ENCODE data around the gene SNRPB.
A peak's percentile ranks its signal among the peaks of the same experiment; 100 is the strongest.

Gene SNRPB

DNA sequence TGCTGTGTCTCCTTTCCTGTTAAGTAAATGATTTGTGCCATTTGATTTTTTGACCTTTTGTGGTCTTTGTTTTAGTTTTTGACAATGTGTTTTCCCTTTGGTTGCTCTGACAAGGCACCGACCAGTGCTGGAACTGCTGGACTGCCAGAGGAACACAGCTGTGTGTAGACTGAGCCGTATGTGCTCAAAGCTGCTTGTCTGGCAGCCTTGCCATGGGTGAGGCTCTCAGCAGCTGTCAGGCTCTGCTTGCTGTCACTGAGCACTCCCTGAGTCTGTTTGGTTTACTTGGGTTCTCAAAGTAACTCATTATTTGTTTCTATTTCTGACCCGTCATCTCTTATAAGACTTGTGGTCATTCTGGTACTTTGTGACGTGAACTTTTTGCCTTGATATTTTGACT lies 15.1 kb upstream of the SNRPB start:
- Mint-ChIP-seq H3K27ac (no peak overlapping the region), H3K36me3 (peaks cover 82% of the 10 kb centered on the region), H3K4me3 (no peak overlapping the region), H3K4me1 (no peaks in the 10 kb centered on the region), H3K9me3 (peaks cover 3% of the 10 kb centered on the region)
- ATAC-seq (no peak), DNase-seq (ENCODE audit: low spot score in 2 of 2) (no peak)

DNA sequence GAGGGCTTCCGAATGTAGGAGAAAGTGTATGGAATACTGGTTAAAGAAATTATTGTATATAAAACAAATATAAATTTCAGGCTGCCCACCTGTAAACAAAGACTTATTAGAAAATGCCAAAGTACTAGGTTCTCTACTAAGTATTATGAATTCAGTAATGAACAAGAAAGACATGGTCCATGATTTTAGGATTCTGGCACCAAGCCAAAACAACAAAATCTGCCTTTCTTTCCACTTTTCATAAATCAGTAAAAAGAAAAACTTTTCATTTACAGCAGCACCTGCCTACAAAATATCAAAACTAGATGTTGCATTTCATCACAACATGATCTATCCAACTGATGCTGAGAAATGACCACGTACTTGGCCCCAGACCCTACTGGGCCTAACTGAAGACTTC lies 14.5 kb upstream of the SNRPB start:
- Mint-ChIP-seq H3K27ac (no peak overlapping the region), H3K36me3 (peaks cover 76% of the 10 kb centered on the region), H3K4me1 (no peaks in the 10 kb centered on the region)

DNA sequence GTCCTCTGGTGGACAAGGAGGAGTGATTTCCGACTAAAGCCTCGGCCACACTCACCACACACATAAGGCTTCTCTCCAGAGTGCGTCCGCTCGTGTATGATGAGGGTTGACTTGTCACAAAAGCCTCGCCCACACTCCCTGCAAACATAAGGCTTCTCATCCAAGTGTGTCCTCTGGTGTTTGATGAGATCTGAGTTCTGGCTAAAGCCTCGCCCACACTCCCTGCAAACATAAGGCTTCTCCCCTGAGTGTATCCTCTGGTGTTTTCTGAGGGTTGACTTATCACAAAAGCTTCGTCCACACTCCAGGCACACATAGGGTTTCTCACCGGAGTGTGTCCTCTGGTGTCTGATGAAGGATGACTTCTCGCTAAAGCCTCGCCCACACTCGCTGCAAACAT lies 12.9 kb upstream of the SNRPB start:
- peaks cover 73% of the 10 kb centered on the region for H3K36me3 Mint-ChIP-seq
- DNase-seq (ENCODE audit: low spot score in 2 of 2) (no peak), ATAC-seq (no peak)
- no peaks in the 10 kb centered on the region for H3K4me1 Mint-ChIP-seq
- H3K27ac Mint-ChIP-seq, result no peak overlapping the region
- H3K9me3 Mint-ChIP-seq, result peaks cover 3% of the 10 kb centered on the region
- H3K4me3 Mint-ChIP-seq, result no peak overlapping the region

More for the DNA sequence above, 14.5 kb upstream of the SNRPB start:
- no peak overlapping the region for H3K4me3 Mint-ChIP-seq
- no peak for ATAC-seq
- no peak for DNase-seq (ENCODE audit: low spot score in 2 of 2)
- peaks cover 3% of the 10 kb centered on the region for H3K9me3 Mint-ChIP-seq

DNA sequence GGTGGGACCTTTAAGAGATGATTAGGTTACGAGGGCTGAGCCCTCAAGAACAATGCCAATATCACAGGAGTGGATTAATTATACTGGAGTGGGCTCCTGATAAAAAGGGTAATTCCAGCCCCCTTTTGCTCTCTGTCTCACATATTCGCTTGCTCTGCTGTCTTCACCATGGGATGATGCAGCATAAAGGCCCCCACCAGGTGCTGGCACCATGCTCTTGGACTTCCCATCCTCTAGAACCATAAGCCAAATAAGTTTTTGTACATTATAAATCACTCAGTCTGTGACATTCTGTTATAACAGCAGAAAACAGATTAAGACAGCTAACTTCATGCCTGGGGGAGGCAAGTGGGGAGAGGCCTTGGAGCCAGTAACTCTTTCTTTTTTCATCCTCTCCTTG lies 9.8 kb upstream of the SNRPB start:
- Mint-ChIP-seq H3K4me3 (no peak overlapping the region), H3K4me1 (no peaks in the 10 kb centered on the region), H3K36me3 (peaks cover 47% of the 10 kb centered on the region), H3K9me3 (peaks cover 3% of the 10 kb centered on the region), H3K27ac (no peak overlapping the region)
- no peak for ATAC-seq
- DNase-seq (ENCODE audit: low spot score in 2 of 2), result no peak

DNA sequence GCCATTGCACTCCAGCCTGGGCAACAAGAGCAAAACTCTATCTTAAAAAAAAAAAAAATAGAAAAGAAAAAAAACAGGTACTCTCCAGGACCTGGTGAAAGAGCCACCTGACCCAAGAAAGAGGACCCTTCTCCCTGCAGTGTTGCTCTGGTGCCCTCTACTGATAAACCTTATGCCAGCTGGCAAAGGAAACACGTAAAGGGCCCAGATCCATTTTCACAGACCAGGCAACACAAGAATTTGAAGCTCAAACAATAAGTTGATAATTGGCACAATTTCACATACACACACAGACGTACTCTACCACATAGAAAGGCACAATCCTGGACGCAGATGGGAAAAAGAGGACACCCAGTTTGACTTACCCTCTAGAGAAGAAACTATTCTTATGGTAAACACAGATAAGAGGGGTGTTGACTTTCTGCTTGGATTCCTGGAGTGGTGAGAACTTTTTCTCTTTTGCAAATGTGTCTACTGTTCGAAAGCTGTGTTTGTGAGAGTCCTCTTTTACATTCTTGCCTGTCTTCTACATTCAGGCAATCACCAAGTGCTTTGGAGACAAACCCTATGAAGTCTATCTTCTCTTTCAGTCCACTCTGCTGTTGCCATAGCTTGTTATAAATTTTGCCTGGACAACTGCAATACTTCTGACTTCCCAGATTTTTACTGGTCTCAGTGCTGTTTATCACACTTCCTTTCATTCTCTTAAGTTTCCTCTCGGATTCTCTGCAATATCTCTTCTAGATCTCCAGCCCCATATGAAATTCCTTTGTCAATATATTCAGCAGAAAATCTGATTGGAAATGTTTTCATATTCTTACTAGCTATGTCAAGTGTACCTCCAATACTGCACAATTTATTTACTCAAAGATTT lies 6.4 kb upstream of the SNRPB start:
- H3K27ac Mint-ChIP-seq, result no peak overlapping the region
- DNase-seq (ENCODE audit: low spot score in 2 of 2), result no peak
- H3K9me3 Mint-ChIP-seq, result peaks cover 3% of the 10 kb centered on the region

DNA sequence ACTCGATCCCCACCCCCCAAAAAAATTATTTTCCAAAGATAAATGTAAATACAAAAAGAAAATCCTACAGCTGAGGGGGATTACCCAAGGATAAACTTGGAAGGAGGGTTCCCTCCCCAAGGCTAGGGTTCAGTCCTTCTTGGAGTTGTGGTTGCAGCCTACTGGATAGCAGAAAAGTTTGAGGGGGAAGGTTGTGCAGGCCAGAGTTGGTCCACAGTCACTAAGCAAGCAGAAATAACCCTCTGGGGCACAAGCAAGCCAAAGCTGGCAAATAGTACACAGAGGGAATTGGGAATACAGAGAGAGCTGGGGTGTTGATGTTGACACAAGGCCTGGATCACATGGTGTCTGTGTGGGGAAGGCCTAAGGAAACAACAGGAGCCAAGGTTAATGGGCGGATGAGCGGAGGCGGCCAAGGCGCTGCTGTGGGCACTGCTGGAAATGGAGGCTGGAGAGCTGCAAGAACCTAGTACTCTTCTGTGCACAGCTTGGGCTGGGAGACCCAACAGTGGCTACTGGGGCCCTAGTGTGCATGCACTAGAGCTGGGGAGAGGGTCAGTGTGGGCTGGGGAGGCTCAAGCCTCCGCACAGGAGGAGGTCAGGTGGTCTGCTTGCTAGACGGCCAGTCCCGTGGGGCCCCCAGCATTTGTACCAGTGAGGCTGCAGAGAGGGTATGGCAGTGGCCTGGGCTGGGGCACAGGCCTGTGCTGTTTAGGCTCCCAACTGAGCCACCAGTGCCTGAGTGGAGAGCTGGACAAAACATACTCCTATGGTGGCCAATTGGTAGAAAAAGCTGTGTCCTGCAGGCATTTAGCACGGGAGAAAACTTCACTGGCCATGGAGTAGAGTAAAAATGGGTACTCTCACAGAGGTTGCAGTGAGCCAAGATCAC lies 5.5 kb upstream of the SNRPB start:
- Mint-ChIP-seq H3K36me3 (peaks cover 23% of the 10 kb centered on the region), H3K4me1 (peaks cover 14% of the 10 kb centered on the region), H3K9me3 (peaks cover 1% of the 10 kb centered on the region), H3K27ac (no peak overlapping the region), H3K4me3 (no peak overlapping the region)
- DNase-seq (ENCODE audit: low spot score in 2 of 2) (no peak), ATAC-seq (no peak)

More for the DNA sequence above, 6.4 kb upstream of the SNRPB start:
- Mint-ChIP-seq H3K36me3 (peaks cover 22% of the 10 kb centered on the region), H3K4me1 (peaks cover 6% of the 10 kb centered on the region), H3K4me3 (no peak overlapping the region)
- ATAC-seq, result no peak

DNA sequence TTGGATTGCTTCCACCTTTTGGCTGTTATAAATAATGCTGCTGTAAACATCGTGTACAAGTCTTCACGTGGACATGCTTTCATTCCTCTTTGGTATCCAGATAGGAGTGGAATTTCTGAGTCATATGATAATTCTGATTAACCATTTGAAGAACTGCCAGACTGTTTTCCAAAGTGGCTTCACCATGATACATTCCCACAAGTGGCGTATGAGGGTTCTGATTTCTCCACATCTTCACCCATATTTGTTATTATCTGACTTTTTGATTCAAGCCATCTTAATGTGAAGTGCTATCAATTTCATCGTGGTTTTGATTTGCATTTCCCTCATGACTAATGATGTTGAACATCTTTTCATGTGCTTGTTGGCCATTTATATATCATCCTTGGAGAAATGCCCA lies 2.9 kb upstream of the SNRPB start:
- H3K27ac Mint-ChIP-seq, result no peak overlapping the region
- ATAC-seq, result no peak
- peaks cover 39% of the 10 kb centered on the region for H3K4me1 Mint-ChIP-seq
- peaks cover 33% of the 10 kb centered on the region for H3K36me3 Mint-ChIP-seq
- DNase-seq (ENCODE audit: low spot score in 2 of 2), result no peak
- H3K9me3 Mint-ChIP-seq, result no peaks in the 10 kb centered on the region
- no peak overlapping the region for H3K4me3 Mint-ChIP-seq

DNA sequence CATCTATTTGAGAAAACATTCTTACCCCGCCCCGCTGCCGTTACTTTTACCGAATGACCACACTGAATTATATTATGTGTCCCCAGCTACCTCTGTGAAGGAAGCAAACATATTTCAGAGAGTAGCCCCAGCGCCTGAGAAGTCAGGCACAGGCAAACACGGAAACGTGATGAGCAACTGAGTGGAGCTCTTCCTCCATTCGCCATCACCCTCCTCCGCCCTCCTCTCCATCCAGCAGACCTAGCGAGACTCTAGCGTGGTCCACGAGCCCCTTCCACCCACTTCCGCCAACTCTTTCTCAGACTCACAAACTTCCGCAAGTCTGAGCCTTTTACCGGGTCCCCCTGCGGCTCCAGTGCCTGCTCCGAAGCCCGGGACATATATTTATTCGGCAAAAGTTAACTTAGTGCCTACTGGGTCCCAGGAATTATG lies 582 bp downstream of the SNRPB start:
- H3K27ac Mint-ChIP-seq, result peak overlapping the region; percentile 100
- peak; percentile 72 for ATAC-seq
- peak in 1 of 2 donors; percentile 82 for DNase-seq (ENCODE audit: low spot score in 2 of 2)
- H3K4me1 Mint-ChIP-seq, result peaks cover 70% of the 10 kb centered on the region
- peak overlapping the region; percentile 97 for H3K4me3 Mint-ChIP-seq
- H3K36me3 Mint-ChIP-seq, result peaks cover 67% of the 10 kb centered on the region
- no peaks in the 10 kb centered on the region for H3K9me3 Mint-ChIP-seq

DNA sequence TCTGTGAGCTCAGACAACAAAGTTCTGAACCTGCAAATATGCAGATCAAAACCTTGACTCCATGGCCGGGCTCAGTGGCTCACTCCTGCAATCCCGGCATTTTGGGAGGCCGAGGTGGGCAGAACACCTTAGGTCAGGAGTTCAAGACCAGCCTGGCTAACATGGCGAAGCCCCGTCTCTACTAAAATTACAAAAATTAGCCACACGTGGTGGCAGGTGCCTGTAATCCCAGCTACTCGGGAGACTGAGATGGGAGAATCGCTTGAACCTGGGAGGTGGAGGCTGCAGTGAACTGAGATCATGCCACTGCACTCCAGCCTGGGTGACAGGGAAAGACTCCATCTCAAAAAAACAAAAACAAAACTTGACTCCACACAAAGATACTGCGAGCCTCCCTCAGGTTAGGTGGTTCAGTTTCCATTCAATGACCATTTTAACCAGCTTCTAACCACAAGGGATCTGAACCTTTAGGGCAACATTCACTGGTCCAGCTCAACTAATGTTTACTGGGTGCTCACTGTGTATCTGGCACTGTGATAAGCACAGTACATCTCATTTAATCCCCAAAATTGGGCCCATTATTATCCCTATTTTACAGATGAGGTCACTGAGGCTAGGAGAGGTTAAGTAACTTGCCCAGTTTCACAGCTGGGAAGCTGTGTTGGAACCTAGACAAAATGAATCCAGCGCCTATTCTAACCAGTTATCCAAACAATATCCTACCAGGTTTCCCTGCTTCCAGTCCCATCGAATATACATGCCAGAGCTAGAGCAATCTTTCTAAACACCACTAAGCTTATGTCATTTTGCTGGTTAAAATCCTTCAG lies 1.8 kb downstream of the SNRPB start:
- DNase-seq (ENCODE audit: low spot score in 2 of 2), result no peak
- peaks cover 70% of the 10 kb centered on the region for H3K4me1 Mint-ChIP-seq
- peak overlapping the region; percentile 97 for H3K4me3 Mint-ChIP-seq
- no peak for ATAC-seq
- H3K36me3 Mint-ChIP-seq, result peaks cover 79% of the 10 kb centered on the region
- H3K27ac Mint-ChIP-seq, result peak overlapping the region; percentile 100
- no peaks in the 10 kb centered on the region for H3K9me3 Mint-ChIP-seq

DNA sequence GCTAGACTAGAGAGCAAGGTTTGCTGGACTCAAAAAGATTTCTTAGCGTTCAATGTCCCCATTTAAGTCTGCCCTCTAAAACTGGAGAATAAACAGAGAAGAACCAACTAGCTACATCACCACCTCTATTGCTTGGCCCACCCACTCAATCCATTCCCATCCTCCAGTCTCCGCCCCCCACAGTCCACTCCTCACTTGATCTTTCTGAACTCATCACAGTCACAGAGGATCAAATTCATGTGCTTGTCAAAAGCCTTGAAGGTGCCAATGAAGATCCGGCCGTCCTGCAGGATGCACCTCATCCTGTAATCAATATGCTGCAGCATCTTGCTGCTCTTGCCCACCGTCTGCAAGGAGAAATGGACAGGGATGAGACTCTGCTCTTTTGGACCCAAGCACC lies 3.2 kb downstream of the SNRPB start:
- no peaks in the 10 kb centered on the region for H3K9me3 Mint-ChIP-seq
- peak overlapping the region; percentile 100 for H3K27ac Mint-ChIP-seq
- H3K4me3 Mint-ChIP-seq, result peak overlapping the region; percentile 97
- ATAC-seq, result no peak
- peaks cover 68% of the 10 kb centered on the region for H3K4me1 Mint-ChIP-seq
- H3K36me3 Mint-ChIP-seq, result peaks cover 93% of the 10 kb centered on the region
- no peak for DNase-seq (ENCODE audit: low spot score in 2 of 2)

DNA sequence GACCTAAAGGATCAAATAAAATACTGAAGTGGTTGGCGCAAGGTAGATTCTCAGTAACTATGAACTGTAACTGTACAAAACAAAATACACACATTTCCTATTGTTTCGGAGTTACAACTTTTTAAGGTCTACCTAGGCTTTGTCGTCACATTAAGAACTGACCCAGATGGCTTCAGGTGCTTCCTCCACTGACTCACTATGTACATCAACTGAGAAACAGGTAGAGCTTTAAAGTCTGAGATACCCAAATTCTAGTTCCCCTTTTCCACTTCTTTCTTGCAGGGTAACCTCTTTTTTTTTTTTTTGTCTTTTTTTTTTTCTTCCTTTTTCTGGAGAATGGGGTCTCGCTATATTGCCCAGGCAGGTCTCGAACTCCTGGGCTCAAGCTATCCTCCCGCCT lies 5.5 kb downstream of the SNRPB start:
- DNase-seq (ENCODE audit: low spot score in 2 of 2), result no peak
- peaks cover 46% of the 10 kb centered on the region for H3K4me1 Mint-ChIP-seq
- H3K4me3 Mint-ChIP-seq, result no peak overlapping the region
- ATAC-seq, result no peak
- H3K36me3 Mint-ChIP-seq, result peaks cover 100% of the 10 kb centered on the region
- no peaks in the 10 kb centered on the region for H3K9me3 Mint-ChIP-seq
- no peak overlapping the region for H3K27ac Mint-ChIP-seq

DNA sequence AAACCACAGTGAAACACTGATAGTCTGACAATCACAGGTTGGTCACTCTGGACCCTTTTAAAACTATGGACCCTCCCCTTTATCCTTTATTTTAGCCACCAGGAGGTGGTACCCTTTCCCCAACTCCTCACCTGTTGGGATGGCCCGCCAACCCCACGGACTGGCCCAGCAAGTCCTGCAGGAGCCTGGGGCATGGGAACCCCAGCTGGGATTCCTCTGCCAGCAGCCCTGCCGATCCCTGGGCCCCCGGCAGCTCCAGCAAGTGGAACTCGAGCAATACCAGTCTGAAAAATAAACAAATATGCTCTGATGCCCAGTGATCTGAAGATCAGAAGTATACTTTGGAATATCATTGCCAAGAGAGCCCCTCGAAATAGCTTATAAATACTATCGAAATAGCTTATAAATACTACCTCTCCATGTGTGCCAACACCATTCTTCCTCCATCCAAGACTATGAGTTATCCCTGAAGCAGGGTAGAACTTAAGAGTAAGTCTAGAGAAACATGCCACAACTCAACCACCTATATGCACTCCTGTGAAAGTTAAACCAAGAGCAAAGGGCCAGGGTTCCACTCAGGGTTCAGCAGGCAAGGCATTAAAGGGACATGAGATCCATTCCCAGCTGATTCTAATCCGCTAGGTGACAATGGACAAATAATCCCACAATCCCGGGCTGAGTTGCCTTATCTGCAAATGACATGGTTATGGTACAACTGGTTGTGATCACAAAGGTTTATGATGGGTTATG lies 6.8 kb downstream of the SNRPB start:
- no peak overlapping the region for H3K27ac Mint-ChIP-seq
- H3K4me3 Mint-ChIP-seq, result no peak overlapping the region
- no peak for ATAC-seq
- peaks cover 100% of the 10 kb centered on the region for H3K36me3 Mint-ChIP-seq
- peaks cover 34% of the 10 kb centered on the region for H3K4me1 Mint-ChIP-seq
- no peaks in the 10 kb centered on the region for H3K9me3 Mint-ChIP-seq
- no peak for DNase-seq (ENCODE audit: low spot score in 2 of 2)

DNA sequence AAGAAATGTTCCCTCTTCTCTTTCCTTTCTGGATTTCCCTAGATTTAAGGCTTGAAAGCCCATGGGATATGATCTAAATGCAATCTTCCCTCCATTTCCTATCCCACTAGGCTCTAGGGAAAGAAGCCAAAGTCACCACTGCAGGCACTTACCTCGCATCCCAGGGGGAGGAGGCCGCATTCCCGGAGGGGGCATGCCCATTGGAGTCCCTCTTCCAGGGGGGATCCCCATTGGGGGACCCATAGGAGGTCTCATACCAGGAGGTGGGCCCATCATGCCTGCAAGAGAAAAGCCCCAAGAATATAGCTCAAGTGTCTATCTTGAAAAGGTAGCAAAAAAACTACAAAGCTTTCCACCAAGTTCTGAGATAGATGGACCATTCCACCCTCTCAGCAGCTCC lies 8.1 kb downstream of the SNRPB start:
- Mint-ChIP-seq H3K27ac (peak overlapping the region; percentile 32), H3K4me3 (no peak overlapping the region), H3K4me1 (peaks cover 21% of the 10 kb centered on the region), H3K9me3 (no peaks in the 10 kb centered on the region), H3K36me3 (peaks cover 100% of the 10 kb centered on the region)
- DNase-seq (ENCODE audit: low spot score in 2 of 2) (no peak), ATAC-seq (no peak)

DNA sequence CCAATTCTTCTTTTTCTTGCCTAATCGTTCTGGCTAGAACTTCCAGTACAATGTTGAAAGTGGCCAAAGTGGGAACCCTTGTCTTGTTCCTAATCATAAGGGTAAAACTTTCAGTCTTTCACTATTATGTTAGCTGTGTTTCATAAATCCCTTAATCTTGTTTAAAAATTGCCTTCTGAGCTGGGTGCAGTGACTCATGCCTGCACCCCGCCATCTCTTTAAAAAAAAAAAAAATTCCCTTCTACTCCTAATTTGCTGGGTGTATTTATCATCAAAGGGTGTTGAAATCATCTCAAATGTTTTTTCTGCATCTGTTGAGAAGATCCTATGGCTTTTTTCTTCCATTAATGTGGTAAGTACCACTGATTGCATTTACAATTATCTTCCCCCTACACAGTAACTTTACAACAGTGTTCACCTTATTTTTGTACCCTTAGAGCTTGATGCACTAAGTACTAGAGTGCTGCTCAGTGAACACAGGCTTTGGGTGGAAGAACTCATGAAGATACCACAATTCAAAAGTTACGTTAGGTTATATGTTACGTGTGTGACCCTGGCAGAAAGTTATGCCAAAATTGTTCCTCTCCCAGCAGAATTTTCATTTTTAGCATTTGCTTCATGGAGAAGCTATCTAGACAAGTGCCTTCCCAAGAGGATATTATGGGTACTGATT lies 9.7 kb downstream of the SNRPB start:
- no peak for ATAC-seq
- Mint-ChIP-seq H3K4me1 (peaks cover 6% of the 10 kb centered on the region), H3K9me3 (no peaks in the 10 kb centered on the region), H3K27ac (peak overlapping the region; percentile 5), H3K4me3 (no peak overlapping the region), H3K36me3 (peaks cover 98% of the 10 kb centered on the region)
- no peak for DNase-seq (ENCODE audit: low spot score in 2 of 2)
